SK-N-SH (cell line): ENCODE results near the gene TIE1. TPM values are rescaled to one million over a fixed set of nuclear protein-coding genes. Genes with fewer than 3 reads are reported as not detected.

Source experiments
- CTCF ChIA-PET: fragments of 300-600, 350-600 bp; formaldehyde crosslinking; extraction: SDS; loops from one replicate; lab custom pipeline; 2021; lab: Yijun Ruan, JAX
- POLR2A ChIA-PET: fragments of 350-600 bp; sonication (Branson Sonifier 250); formaldehyde crosslinking; extraction: SDS; loops from one replicate; lab custom pipeline; 2020; ENCODE audit warnings: antibody characterized with exemption, inconsistent platforms; lab: Yijun Ruan, JAX
- DNase-seq: peaks from one replicate; pipeline ENCODE4 v3.0.0; 2012
- H2AFZ ChIP-seq: fragments of 200-600 bp; sonication (generic); 2 replicates; pipeline ENCODE4 v1.8.1; 2016; ENCODE audit warnings: antibody characterized with exemption, mild to moderate bottlenecking, low read depth
- H3F3A ChIP-seq: fragments of 200-600 bp; sonication (generic); replicated peaks from 2 replicates; pipeline ENCODE3; 2016; ENCODE audit warnings: antibody characterized with exemption, mild to moderate bottlenecking; ENCODE audit not compliant: insufficient read depth
- H3K27ac ChIP-seq, 2 experiments: fragments of 200-500 bp in 1 of 2; fragments of 200-600 bp in 1 of 2; sonication (Bioruptor generic) in 1 of 2; sonication (generic), shearing (Covaris generic) in 1 of 2; 2 replicates each; pipeline versions ENCODE4 v1.5.1 to v1.6.1; 2014 to 2016; ENCODE audit warnings: low read depth in 2 of 2, inconsistent platforms in 1 of 2, low read length in 1 of 2, mild to moderate bottlenecking in 1 of 2, mixed read lengths in 1 of 2
- H3K27me3 ChIP-seq: fragments of 200-600 bp; sonication (generic), shearing (Covaris generic); 2 replicates; pipeline ENCODE4 v1.6.1; 2016; ENCODE audit warnings: mixed run types; ENCODE audit not compliant: insufficient read depth
- H3K36me3 ChIP-seq, 2 experiments: fragments of 200-500 bp in 1 of 2; fragments of 200-600 bp in 1 of 2; sonication (Bioruptor generic) in 1 of 2; sonication (generic) in 1 of 2; replicated peaks in 1 of 2; 2 replicates each; pipeline versions ENCODE3 to v1.5.1; 2014 to 2016; ENCODE audit warnings: low read length in 1 of 2, mild to moderate bottlenecking in 1 of 2; ENCODE audit not compliant: insufficient read depth in 2 of 2, control insufficient read depth in 1 of 2
- H3K4me1 ChIP-seq, 2 experiments: fragments of 200-500 bp in 1 of 2; fragments of 200-600 bp in 1 of 2; sonication (Bioruptor generic) in 1 of 2; sonication (generic), shearing (Covaris generic) in 1 of 2; 2 replicates each; pipeline versions ENCODE4 v1.5.1 to v1.6.1; 2014 to 2016; ENCODE audit warnings: low read depth in 1 of 2, low read length in 1 of 2, mixed run types in 1 of 2; ENCODE audit not compliant: insufficient read depth in 2 of 2, control insufficient read depth in 1 of 2
- H3K4me2 ChIP-seq: fragments of 200-600 bp; sonication (generic), shearing (Covaris generic); 2 replicates; pipeline ENCODE4 v1.6.1; 2017; ENCODE audit warnings: mixed run types
- H3K4me3 ChIP-seq, 2 experiments: fragments of 200-500 bp in 1 of 2; fragments of 200-600 bp in 1 of 2; sonication (Bioruptor generic) in 1 of 2; sonication (generic), shearing (Covaris generic) in 1 of 2; 2 replicates each; pipeline versions ENCODE4 v1.5.1 to v1.8.1; 2014 to 2016; ENCODE audit warnings: low read depth in 2 of 2, inconsistent platforms in 1 of 2, low read length in 1 of 2, mild to moderate bottlenecking in 1 of 2, mixed read lengths in 1 of 2, moderate library complexity in 1 of 2
- H3K79me2 ChIP-seq: fragments of 200-600 bp; sonication (generic); 2 replicates; pipeline ENCODE4 v1.8.1; 2017; ENCODE audit warnings: mild to moderate bottlenecking; ENCODE audit not compliant: insufficient read depth
- H3K9ac ChIP-seq: fragments of 200-600 bp; sonication (generic); 2 replicates; pipeline ENCODE4 v1.6.1; 2017; ENCODE audit warnings: mixed run types
- H3K9me2 ChIP-seq: fragments of 200-600 bp; sonication (generic); 2 replicates; pipeline ENCODE4 v1.6.1; 2017; ENCODE audit warnings: mixed run types
- H3K9me3 ChIP-seq: fragments of 200-600 bp; sonication (generic); 2 replicates; pipeline ENCODE4 v1.6.1; 2017; ENCODE audit warnings: mixed run types, mild to moderate bottlenecking, moderate library complexity
- H4K20me1 ChIP-seq: fragments of 200-600 bp; sonication (generic); 2 replicates; pipeline ENCODE4 v1.6.1; 2017; ENCODE audit warnings: mild to moderate bottlenecking, mixed run types; ENCODE audit not compliant: insufficient read depth
- CHD2 ChIP-seq: fragments of 150-350 bp; IDR thresholded peaks from 2 replicates; pipeline ENCODE4 v1.6.1; 2018; ENCODE audit warnings: low read length; ENCODE audit not compliant: partially characterized antibody
- FOSL2 ChIP-seq: IDR thresholded peaks from 2 replicates; pipeline ENCODE4 v1.4.0; 2012; ENCODE audit warnings: low read depth, mild to moderate bottlenecking, moderate library complexity, borderline replicate concordance
- FOXM1 ChIP-seq: IDR thresholded peaks from 2 replicates; pipeline ENCODE4 v1.4.0; 2012; ENCODE audit warnings: low read depth, mild to moderate bottlenecking
- JUND ChIP-seq: IDR thresholded peaks from 2 replicates; pipeline ENCODE4 v1.4.0; 2012
- NFIC ChIP-seq: IDR thresholded peaks from 2 replicates; pipeline ENCODE4 v1.4.0; 2012; ENCODE audit warnings: borderline replicate concordance
- RAD21 ChIP-seq: IDR thresholded peaks from 2 replicates; pipeline ENCODE4 v1.6.1; 2012; ENCODE audit warnings: mild to moderate bottlenecking, low read length
- SIN3A ChIP-seq: IDR thresholded peaks from 2 replicates; pipeline ENCODE4 v1.6.1; 2012; ENCODE audit warnings: low read depth, mild to moderate bottlenecking, low read length, moderate library complexity, borderline replicate concordance
- TAF1 ChIP-seq: IDR thresholded peaks from 2 replicates; pipeline ENCODE4 v1.6.1; 2012; ENCODE audit warnings: low read depth, mild to moderate bottlenecking, low read length, moderate library complexity, borderline replicate concordance
- WGBS: methylation state at CpG from one replicate; pipeline ENCODE4 v1.1.6; 2017; ENCODE audit warnings: low lambda C conversion rate; 5-methylcytosine and 5-hydroxymethylcytosine counted together
- polyA plus RNA-seq, 3 experiments: library from polyadenylated mRNA; depleted of rRNA; stranded (reverse); fragments of >200 nt; gene quantifications; 2 replicates each; pipeline ENCODE4 v1.2.3, GENCODE V29; 2012
- TF ChIP-seq, protein P1 (sequence below): IDR thresholded peaks from 2 replicates; pipeline ENCODE4 v1.6.1; 2012; ENCODE audit warnings: mild to moderate bottlenecking, low read depth, low read length, moderate library complexity

Gene TIE1
- polyA plus RNA-seq, 1 of the 3 experiments (the other 2 are of a cell fraction), result 1.6 TPM

DNA sequence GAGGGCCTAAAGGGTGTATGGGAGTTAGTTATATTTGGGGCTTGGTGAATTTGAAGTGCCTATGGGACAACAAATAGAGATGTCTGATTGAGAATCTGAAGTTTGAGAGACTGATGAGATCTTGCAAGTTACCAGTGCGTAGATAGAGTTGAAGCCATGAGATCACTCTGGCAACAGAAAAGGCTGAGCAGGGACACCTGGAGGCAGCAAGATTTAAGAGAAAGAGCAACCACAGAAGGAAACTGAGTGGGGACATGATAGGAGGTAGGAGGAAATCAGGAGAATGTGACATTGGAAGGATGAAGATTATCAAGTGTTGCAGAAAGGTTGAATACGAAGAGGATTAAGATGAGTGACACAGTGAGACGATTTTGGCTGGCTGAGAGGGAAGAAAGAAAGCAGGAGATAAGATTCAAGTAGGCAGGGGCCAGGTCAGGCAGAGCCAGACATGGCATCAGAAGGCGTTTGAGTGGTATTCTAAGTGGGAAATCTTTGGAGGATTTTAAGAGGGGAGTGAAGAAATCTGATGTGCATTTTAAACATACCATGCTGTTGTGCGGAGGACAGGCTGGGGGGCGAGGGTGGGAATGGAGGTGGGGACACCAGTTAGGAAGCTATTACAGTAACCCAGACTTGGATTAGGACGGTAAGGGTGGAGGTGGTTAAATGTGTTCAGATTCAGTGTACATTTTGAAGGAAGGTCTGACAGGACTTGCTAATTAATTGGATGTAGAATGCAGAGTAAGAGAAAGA lies 33.8 kb downstream of the TIE1 start:
- H4K20me1 ChIP-seq, result no peaks in the 10 kb centered on the region
- H2AFZ ChIP-seq, result no peak overlapping the region
- no peak overlapping the region for H3K27ac ChIP-seq
- no peaks in the 10 kb centered on the region for H3K9me3 ChIP-seq
- DNase-seq, result no peak
- H3K9me2 ChIP-seq, result no peaks in the 10 kb centered on the region
- H3F3A ChIP-seq, result no peaks in the 10 kb centered on the region
- no peak overlapping the region for H3K4me2 ChIP-seq
- no peaks in the 10 kb centered on the region for H3K79me2 ChIP-seq
- ChIA-PET CTCF (no interaction called here), POLR2A (interaction anchor here (0.6 kb wide), 1 partner anchor 21 kb away, joined by 3 read pairs; no protein-coding TSS in a partner anchor)
- no peaks in the 10 kb centered on the region; the same call in 1 of the 2 replicates for H3K27me3 ChIP-seq
- H3K9ac ChIP-seq, result no peak overlapping the region
- no peak overlapping the region for H3K4me3 ChIP-seq
- peaks cover 0 to 5% of the 10 kb centered on the region in 2 experiments; a peak in 2 of 4 replicates for H3K4me1 ChIP-seq
- WGBS, result 69% methylated on average over 7 of the region's 7 CpGs
- no peak for TF ChIP-seq NFIC
- no peaks in the 10 kb centered on the region for H3K36me3 ChIP-seq

DNA sequence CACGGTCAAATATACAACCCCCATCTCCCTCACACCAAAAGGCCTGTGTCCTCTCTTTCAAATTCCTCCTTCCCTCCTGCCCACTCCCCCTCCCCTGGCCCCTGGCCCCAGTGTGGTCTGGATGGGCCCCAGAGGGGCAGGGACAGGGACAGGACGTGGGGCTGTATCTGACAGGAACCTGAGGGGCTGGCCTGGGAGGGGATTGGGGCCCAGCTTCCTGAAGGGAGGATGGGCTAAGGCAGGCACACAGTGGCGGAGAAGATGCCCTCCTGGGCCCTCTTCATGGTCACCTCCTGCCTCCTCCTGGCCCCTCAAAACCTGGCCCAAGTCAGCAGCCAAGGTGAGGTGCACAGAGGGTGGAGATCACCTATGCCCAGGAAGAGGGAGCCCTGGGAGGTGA lies 36.8 kb downstream of the TIE1 start, which contains the start of gene MPL:
Gene MPL, plus strand, starts transcription at position 231 of the 400 bp plus-strand sequence. Its CDS starts 31 bp downstream, at position 262.
- Histone ChIP-seq H3K4me2 (no peak within 1 kb of the TSS), H3K9me3 (no peaks in the 10 kb centered on the region), H2AFZ (no peak within 1 kb of the TSS), H3F3A (no peaks in the 10 kb centered on the region)
- CTCF ChIA-PET, result no interaction called here
- TF ChIP-seq SIN3A (no peak), FOSL2 (no peak), FOXM1 (no peak)
- TF ChIP-seq, protein P1, sequence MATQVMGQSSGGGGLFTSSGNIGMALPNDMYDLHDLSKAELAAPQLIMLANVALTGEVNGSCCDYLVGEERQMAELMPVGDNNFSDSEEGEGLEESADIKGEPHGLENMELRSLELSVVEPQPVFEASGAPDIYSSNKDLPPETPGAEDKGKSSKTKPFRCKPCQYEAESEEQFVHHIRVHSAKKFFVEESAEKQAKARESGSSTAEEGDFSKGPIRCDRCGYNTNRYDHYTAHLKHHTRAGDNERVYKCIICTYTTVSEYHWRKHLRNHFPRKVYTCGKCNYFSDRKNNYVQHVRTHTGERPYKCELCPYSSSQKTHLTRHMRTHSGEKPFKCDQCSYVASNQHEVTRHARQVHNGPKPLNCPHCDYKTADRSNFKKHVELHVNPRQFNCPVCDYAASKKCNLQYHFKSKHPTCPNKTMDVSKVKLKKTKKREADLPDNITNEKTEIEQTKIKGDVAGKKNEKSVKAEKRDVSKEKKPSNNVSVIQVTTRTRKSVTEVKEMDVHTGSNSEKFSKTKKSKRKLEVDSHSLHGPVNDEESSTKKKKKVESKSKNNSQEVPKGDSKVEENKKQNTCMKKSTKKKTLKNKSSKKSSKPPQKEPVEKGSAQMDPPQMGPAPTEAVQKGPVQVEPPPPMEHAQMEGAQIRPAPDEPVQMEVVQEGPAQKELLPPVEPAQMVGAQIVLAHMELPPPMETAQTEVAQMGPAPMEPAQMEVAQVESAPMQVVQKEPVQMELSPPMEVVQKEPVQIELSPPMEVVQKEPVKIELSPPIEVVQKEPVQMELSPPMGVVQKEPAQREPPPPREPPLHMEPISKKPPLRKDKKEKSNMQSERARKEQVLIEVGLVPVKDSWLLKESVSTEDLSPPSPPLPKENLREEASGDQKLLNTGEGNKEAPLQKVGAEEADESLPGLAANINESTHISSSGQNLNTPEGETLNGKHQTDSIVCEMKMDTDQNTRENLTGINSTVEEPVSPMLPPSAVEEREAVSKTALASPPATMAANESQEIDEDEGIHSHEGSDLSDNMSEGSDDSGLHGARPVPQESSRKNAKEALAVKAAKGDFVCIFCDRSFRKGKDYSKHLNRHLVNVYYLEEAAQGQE, result no peak
- TF ChIP-seq, all 33 proteins: peak for 0
- H3K4me1 ChIP-seq, result no peaks in the 10 kb centered on the region
- no peaks in the 10 kb centered on the region for H3K9me2 ChIP-seq
- no peak for DNase-seq
- no peak within 1 kb of the TSS for H3K4me3 ChIP-seq
- no peaks in the 10 kb centered on the region; the same call in 1 of the 2 replicates for H3K27me3 ChIP-seq
- H3K9ac ChIP-seq, result no peak within 1 kb of the TSS
- no peaks in the 10 kb centered on the region for H3K36me3 ChIP-seq
- H3K79me2 ChIP-seq, result no peaks in the 10 kb centered on the region
- no peak within 1 kb of the TSS for H3K27ac ChIP-seq
- WGBS, result 50% methylated on average over 1 of the region's 3 CpGs
- POLR2A ChIA-PET, result no interaction called here
- H4K20me1 ChIP-seq, result no peaks in the 10 kb centered on the region

DNA sequence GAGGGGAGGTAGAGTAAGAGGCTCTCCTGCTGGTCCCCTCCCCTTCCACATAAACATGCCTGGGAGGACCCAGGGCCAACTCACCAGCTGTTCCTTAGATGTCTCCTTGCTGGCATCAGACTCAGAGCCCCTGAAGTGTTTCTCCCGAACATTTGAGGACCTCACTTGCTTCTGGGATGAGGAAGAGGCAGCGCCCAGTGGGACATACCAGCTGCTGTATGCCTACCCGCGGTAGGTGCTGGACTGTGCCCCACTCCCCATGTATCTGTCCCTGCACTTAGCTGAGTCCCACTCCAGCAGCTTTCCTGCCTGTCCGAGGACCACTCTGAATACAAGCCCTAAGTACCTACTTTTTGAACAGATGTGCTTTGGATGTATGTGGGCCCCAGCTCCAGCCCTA lies 37.2 kb downstream of the TIE1 start:
- POLR2A ChIA-PET, result no interaction called here
- DNase-seq, result no peak
- H3K9me3 ChIP-seq, result no peaks in the 10 kb centered on the region
- H3K4me1 ChIP-seq, result no peaks in the 10 kb centered on the region
- CTCF ChIA-PET, result no interaction called here
- H4K20me1 ChIP-seq, result no peaks in the 10 kb centered on the region
- no peaks in the 10 kb centered on the region for H3F3A ChIP-seq
- TF ChIP-seq JUND (no peak), RAD21 (no peak), CHD2 (no peak), TAF1 (no peak)
- no peak overlapping the region for H3K27ac ChIP-seq
- no peaks in the 10 kb centered on the region; the same call in 1 of the 2 replicates for H3K27me3 ChIP-seq
- H3K4me3 ChIP-seq, result no peak overlapping the region
- no peaks in the 10 kb centered on the region for H3K79me2 ChIP-seq
- no peaks in the 10 kb centered on the region for H3K36me3 ChIP-seq
- H3K9me2 ChIP-seq, result no peaks in the 10 kb centered on the region
- no peak overlapping the region for H3K4me2 ChIP-seq
- WGBS, result 47% methylated on average over 5 of the region's 5 CpGs
- H2AFZ ChIP-seq, result no peak overlapping the region
- H3K9ac ChIP-seq, result no peak overlapping the region
